Endothelial cell of umbilical vein (primary cell): Measurements from ENCODE around the gene ADCY2. TPM values are rescaled to one million over a fixed set of nuclear protein-coding genes. Genes with fewer than 3 reads are reported as not detected.

ENCODE experiments used
- BruUV-seq: library from RNA; stranded (reverse); fragments of 400-500 nt; replicated peaks from 2 replicates; lab custom pipeline; 2021; lab: Mats Ljungman, UMichigan
- CTCF ChIA-PET: fragments of 300-600, 350-600 bp; sonication (Branson Sonifier 250); formaldehyde crosslinking; loops from one replicate; lab custom pipeline; 2021; ENCODE audit warnings: antibody characterized with exemption, inconsistent platforms; lab: Charles Lee
- POLR2A ChIA-PET: fragments of 300-600, 350-600 bp; sonication (Branson Sonifier 250); formaldehyde crosslinking; loops from one replicate; lab custom pipeline; 2021; ENCODE audit warnings: antibody characterized with exemption, inconsistent platforms; lab: Charles Lee
- DNase-seq: peaks from one replicate; pipeline ENCODE4 v3.0.0-alpha.2; 2011; ENCODE audit warnings: low read depth, low spot score
- FAIRE-seq: peaks from 2 replicates; lab custom pipeline; 2011; peaks lifted over from hg19 to GRCh38; lab: Jason Lieb, UNC
- H2AFZ ChIP-seq: 2 replicates; pipeline ENCODE4 v1.6.0; 2012; ENCODE audit warnings: low read depth, low read length, control low read depth, inconsistent platforms
- H3K27ac ChIP-seq: 2 replicates; pipeline ENCODE4 v1.5.1; 2011; ENCODE audit warnings: low read depth, mild to moderate bottlenecking, control low read depth, low read length, moderate library complexity; ENCODE audit not compliant: insufficient read depth
- H3K27me3 ChIP-seq, 2 experiments: 2 replicates each; pipeline versions ENCODE4 v1.6.0 to v1.6.1; 2011; ENCODE audit warnings: low read length in 2 of 2, mixed read lengths in 1 of 2; ENCODE audit not compliant: control insufficient read depth in 2 of 2, insufficient read depth in 2 of 2
- H3K36me3 ChIP-seq, 2 experiments: 2 replicates in 1 of 2; 3 replicates in 1 of 2; pipeline ENCODE4 v1.5.1; 2011; ENCODE audit warnings: low read length in 2 of 2, mild to moderate bottlenecking in 1 of 2, moderate library complexity in 1 of 2; ENCODE audit not compliant: control insufficient read depth in 2 of 2, insufficient read depth in 2 of 2; ENCODE audit errors: extremely low read depth in 1 of 2
- H3K4me1 ChIP-seq: 3 replicates; pipeline ENCODE4 v1.5.1; 2011; ENCODE audit warnings: mild to moderate bottlenecking, low read length; ENCODE audit not compliant: control insufficient read depth, insufficient read depth; ENCODE audit errors: extremely low read depth
- H3K4me2 ChIP-seq: 2 replicates; pipeline ENCODE4 v1.6.1; 2011; ENCODE audit warnings: low read length, control low read depth, mixed read lengths; ENCODE audit not compliant: insufficient read depth
- H3K4me3 ChIP-seq, 3 experiments: fragments of 200-600 bp in 1 of 3; sonication (generic), shearing (Covaris generic) in 1 of 3; replicated peaks in 1 of 3; 2 replicates each; pipeline ENCODE4 v1.5.1; 2011 to 2016; ENCODE audit warnings: control low read depth in 3 of 3, low read length in 3 of 3, mild to moderate bottlenecking in 2 of 3, inconsistent platforms in 1 of 3, low read depth in 1 of 3, moderate library complexity in 1 of 3; ENCODE audit not compliant: insufficient read depth in 1 of 3
- H3K79me2 ChIP-seq: 2 replicates; pipeline ENCODE4 v1.6.0; 2012; ENCODE audit warnings: low read length, inconsistent platforms; ENCODE audit not compliant: control insufficient read depth, insufficient read depth
- H3K9ac ChIP-seq: replicated peaks from 2 replicates; pipeline ENCODE3; 2011; ENCODE audit warnings: low read length, control low read depth; ENCODE audit not compliant: insufficient read depth; ENCODE audit errors: extremely low read depth
- H3K9me1 ChIP-seq: replicated peaks from 3 replicates; pipeline ENCODE4 v1.6.0; 2011; ENCODE audit warnings: mild to moderate bottlenecking, low read length; ENCODE audit not compliant: control insufficient read depth, insufficient read depth; ENCODE audit errors: extremely low read depth
- H3K9me3 ChIP-seq: replicated peaks from 2 replicates; pipeline ENCODE4 v1.5.1; 2012; ENCODE audit warnings: low read length, inconsistent platforms; ENCODE audit not compliant: control insufficient read depth, insufficient read depth
- H4K20me1 ChIP-seq: replicated peaks from 2 replicates; pipeline ENCODE3; 2011; ENCODE audit warnings: mild to moderate bottlenecking, low read length; ENCODE audit not compliant: control insufficient read depth, insufficient read depth; ENCODE audit errors: extremely low read depth
- EZH2 ChIP-seq: IDR thresholded peaks from 2 replicates; pipeline ENCODE4 v1.6.1; 2012; ENCODE audit warnings: borderline replicate concordance, low read depth, mild to moderate bottlenecking, moderate library complexity, low read length, inconsistent platforms; ENCODE audit not compliant: severe bottlenecking
- FOS ChIP-seq: IDR thresholded peaks from 2 replicates; pipeline ENCODE4 v1.6.1; 2011; ENCODE audit warnings: mild to moderate bottlenecking, low read length, moderate library complexity, borderline replicate concordance; ENCODE audit not compliant: insufficient read depth
- GATA2 ChIP-seq: IDR thresholded peaks from 2 replicates; pipeline ENCODE4 v1.7.0; 2011; ENCODE audit warnings: low read depth, mild to moderate bottlenecking, moderate library complexity, mixed read lengths, low read length; ENCODE audit not compliant: insufficient read length, insufficient read depth
- JUN ChIP-seq: IDR thresholded peaks from 2 replicates; pipeline ENCODE4 v1.6.1; 2011; ENCODE audit warnings: borderline replicate concordance, low read depth; ENCODE audit not compliant: insufficient read length, insufficient read depth
- MYC ChIP-seq: IDR thresholded peaks from one replicate; pipeline ENCODE4 v1.6.1; 2011; ENCODE audit warnings: mild to moderate bottlenecking, low read depth, low read length
- POLR2A ChIP-seq: IDR thresholded peaks from 2 replicates; pipeline ENCODE4 v1.6.1; 2012; ENCODE audit warnings: low read depth, mild to moderate bottlenecking, control low read depth, low read length
- dilution Hi-C: fragments of 300-500 bp; cut with MboI; formaldehyde crosslinking; loops from one replicate; pipeline ENCODE4 v1.15.0; 2019; ENCODE audit warnings: low sequenced_read_pairs; ENCODE audit not compliant: extremely low pct_ligation_motif_present
- intact Hi-C: fragments of 100-400 bp; cut with micrococcal nuclease; formaldehyde crosslinking; loops from one replicate; pipeline ENCODE4 v1.10.0; 2022
- polyA plus RNA-seq, 4 experiments: library from polyadenylated mRNA; depleted of rRNA in 3 of 4; stranded (reverse) in 3 of 4; unstranded in 1 of 4; fragments of >200 nt; gene quantifications; 2 replicates each; pipeline versions ENCODE4 v1.2.1 to v1.2.3, GENCODE V29; 2011 to 2012; ENCODE audit warnings: missing spikeins in 1 of 4
- total RNA-seq: library from RNA; stranded (reverse); gene quantifications from 2 replicates; pipeline ENCODE4 v1.2.3, GENCODE V29; 2021
- TF ChIP-seq, protein P1 (sequence below), 2 donors: IDR thresholded peaks; 1 replicate in 1 of 2; 2 replicates in 1 of 2; pipeline ENCODE4 v1.5.1; 2011; ENCODE audit warnings: low read length in 2 of 2, mild to moderate bottlenecking in 2 of 2, moderate library complexity in 2 of 2, control low read depth in 1 of 2, inconsistent platforms in 1 of 2, low read depth in 1 of 2; ENCODE audit not compliant: insufficient read depth in 1 of 2; ENCODE audit errors: extremely low read depth in 1 of 2
- TF ChIP-seq, protein P2 (sequence below): IDR thresholded peaks from 2 replicates; pipeline ENCODE4 v1.6.1; 2011; ENCODE audit not compliant: insufficient read depth, insufficient read length

ADCY2 gene
- total and polyA plus RNA-seq, 2 donors (not counting 3 experiments of a cell fraction or from before 2014, with no cell fraction given): under 0.01 TPM; not detected in 1

DNA sequence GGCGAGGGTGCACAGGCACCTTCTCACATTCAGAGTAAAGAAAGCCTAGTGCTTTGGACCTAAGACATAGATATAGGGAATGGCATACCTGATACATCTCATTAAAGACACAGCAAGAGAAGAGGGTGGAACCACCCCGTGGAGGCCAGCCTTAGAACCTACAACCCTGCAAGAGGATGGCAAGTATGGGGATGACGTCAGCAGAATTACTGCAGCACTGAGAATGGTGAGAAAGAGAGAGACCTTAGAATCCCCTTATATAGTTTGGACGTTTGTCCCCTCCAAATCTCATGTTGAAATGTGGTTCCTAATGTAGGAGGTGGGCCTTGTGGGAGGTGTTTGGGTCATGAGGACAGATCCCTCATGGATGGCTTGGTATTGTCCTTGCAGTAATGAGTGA, 28.2 kb upstream of the ADCY2 start:
- Histone ChIP-seq H3K4me3 (no peak overlapping the region), H4K20me1 (no peaks in the 10 kb centered on the region), H3K4me2 (no peak overlapping the region), H3K27me3 (no peaks in the 10 kb centered on the region), H3K9me3 (peaks cover 4% of the 10 kb centered on the region), H3K27ac (no peak overlapping the region), H3K9me1 (no peaks in the 10 kb centered on the region), H2AFZ (no peak overlapping the region), H3K79me2 (no peaks in the 10 kb centered on the region), H3K36me3 (no peaks in the 10 kb centered on the region), H3K9ac (no peak overlapping the region), H3K4me1 (no peaks in the 10 kb centered on the region)
- ChIA-PET POLR2A (no interaction called here), CTCF (no interaction called here)
- TF ChIP-seq FOS: no peak
- TF ChIP-seq, protein P1, sequence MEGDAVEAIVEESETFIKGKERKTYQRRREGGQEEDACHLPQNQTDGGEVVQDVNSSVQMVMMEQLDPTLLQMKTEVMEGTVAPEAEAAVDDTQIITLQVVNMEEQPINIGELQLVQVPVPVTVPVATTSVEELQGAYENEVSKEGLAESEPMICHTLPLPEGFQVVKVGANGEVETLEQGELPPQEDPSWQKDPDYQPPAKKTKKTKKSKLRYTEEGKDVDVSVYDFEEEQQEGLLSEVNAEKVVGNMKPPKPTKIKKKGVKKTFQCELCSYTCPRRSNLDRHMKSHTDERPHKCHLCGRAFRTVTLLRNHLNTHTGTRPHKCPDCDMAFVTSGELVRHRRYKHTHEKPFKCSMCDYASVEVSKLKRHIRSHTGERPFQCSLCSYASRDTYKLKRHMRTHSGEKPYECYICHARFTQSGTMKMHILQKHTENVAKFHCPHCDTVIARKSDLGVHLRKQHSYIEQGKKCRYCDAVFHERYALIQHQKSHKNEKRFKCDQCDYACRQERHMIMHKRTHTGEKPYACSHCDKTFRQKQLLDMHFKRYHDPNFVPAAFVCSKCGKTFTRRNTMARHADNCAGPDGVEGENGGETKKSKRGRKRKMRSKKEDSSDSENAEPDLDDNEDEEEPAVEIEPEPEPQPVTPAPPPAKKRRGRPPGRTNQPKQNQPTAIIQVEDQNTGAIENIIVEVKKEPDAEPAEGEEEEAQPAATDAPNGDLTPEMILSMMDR (IDR thresholded peaks at IDR 0.05; ENCODE audit: extremely low read depth in 1 of 2, insufficient read depth in 1 of 2, low read depth in 1 of 2, low read length in 2 of 2): no peak
- TF ChIP-seq EZH2: no peak
- TF ChIP-seq POLR2A: no peak
- TF ChIP-seq JUN: no peak
- no peak for DNase-seq
- BruUV-seq: no TSS peak
- FAIRE-seq: no peak
- dilution Hi-C loops (no loop called here), intact Hi-C loops (loop anchor here (1.0 kb wide), 1 partner anchor 15 kb away; no protein-coding TSS in a partner anchor)

DNA sequence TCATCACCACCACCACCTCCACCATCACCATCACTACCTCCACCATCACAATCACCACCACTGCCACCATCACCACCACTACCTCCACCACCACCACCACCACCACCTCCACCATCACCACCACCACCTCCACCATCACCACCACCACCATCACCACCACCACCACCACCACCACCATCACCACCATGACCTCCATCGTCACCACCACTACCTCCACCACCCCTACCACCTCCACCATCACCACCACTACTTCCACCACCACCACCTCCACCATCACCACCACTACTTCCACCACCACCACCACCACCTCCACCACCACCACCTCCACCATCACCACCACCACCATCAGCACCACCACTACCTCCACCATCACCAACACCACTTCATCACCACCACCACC, 23.5 kb upstream of the ADCY2 start:
- ChIA-PET CTCF (no interaction called here), POLR2A (no interaction called here)
- H3K9me1 ChIP-seq: no peaks in the 10 kb centered on the region
- TF ChIP-seq MYC (no peak), POLR2A (no peak), GATA2 (no peak)
- TF ChIP-seq, protein P1 (IDR thresholded peaks at IDR 0.05; ENCODE audit: extremely low read depth in 1 of 2, insufficient read depth in 1 of 2, low read depth in 1 of 2, low read length in 2 of 2): no peak
- TF ChIP-seq, protein P2, sequence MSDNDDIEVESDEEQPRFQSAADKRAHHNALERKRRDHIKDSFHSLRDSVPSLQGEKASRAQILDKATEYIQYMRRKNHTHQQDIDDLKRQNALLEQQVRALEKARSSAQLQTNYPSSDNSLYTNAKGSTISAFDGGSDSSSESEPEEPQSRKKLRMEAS: no peak
- no peak overlapping the region for H3K27ac ChIP-seq
- DNase-seq (no peak), FAIRE-seq (no peak)
- H3K4me2 ChIP-seq: no peak overlapping the region
- intact Hi-C loops (no loop called here), dilution Hi-C loops (no loop called here)
- H4K20me1 ChIP-seq: no peaks in the 10 kb centered on the region
- H3K27me3 ChIP-seq: no peaks in the 10 kb centered on the region
- BruUV-seq: no TSS peak
- peaks cover 4% of the 10 kb centered on the region for H3K9me3 ChIP-seq
- H3K4me1 ChIP-seq: no peaks in the 10 kb centered on the region
- no peak overlapping the region for H2AFZ ChIP-seq
- no peaks in the 10 kb centered on the region for H3K79me2 ChIP-seq
- H3K4me3 ChIP-seq: no peak overlapping the region
- H3K9ac ChIP-seq: no peak overlapping the region
- no peaks in the 10 kb centered on the region for H3K36me3 ChIP-seq
